NCI-H510A (cell line): ENCODE measurements around the gene KLHL30.

Source experiments
- DNase-seq: peaks from one replicate; lab custom pipeline; 2025; lab: John Stamatoyannopoulos, UW

Gene KLHL30

DNA sequence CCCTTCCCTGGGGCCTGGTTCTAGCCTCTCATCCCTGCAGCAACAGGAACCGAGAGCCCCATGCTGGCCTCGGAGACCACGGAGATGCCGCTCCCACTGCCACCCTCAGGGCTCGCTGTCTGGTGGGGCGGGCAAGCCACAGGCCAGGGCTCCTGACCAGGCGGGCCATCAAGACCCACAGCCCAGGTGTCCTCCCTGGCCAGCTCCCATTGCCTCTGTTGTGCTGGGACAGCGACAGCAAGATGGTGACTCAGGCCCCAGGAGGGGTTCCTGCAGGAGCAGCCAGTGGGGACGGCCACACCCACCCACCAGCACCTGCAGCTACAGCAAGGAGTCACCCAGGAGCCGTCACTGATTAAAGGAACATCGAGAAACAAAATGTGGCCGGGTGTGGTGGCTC, 7.4 kb downstream of the KLHL30 start:
- no peak for DNase-seq

DNA sequence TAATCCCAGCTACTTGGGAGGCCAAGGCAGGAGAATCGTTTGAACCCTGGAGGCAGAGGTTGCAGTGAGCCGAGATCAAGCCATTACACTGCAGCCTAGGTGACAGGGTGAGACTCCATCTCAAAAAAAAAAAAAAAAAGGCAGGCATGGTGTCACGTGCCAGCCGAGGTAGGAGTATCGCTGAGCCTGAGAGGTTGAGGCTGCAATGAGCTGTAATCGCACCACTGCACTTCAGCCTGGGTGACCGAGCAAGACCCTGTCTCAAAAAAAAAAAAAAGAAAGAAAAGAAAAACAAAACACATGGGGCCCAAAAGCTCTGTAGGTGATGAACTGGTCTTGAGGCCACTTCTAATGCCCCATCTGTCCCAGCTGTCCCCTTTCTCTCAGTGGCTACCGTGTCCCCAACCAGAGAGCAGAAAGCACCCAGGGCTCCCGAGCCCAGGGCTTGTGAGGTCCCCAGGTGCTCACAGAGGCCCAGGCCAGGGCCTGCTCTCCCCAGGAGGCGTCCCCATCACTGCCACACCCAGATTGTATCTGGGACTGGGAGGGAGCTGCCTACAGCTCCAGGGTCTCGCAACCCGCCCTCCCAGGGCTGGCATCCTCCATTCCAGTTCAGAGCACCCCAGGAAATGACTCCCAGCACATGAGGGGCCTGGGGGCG, 8.5 kb downstream of the KLHL30 start:
- DNase-seq, result no peak

DNA sequence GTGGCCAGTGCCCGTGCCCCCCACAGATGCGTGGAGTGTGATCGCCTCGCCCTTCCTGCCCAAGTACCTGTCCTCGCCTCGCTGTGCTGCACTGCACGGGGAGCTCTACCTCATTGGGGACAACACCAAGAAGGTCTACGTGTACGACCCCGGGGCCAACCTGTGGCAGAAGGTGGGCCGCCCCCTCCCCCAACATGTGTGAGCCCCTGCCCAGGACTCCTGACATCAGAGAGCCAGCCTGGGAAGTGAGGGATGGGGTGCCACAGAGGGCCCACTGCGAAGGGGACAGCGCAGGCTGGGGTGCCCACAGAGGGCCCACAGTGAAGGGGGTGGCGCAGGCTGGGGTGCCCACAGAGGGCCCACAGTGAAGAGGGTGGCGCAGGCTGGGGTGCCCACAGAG, 10.5 kb downstream of the KLHL30 start:
- DNase-seq, result no peak

DNA sequence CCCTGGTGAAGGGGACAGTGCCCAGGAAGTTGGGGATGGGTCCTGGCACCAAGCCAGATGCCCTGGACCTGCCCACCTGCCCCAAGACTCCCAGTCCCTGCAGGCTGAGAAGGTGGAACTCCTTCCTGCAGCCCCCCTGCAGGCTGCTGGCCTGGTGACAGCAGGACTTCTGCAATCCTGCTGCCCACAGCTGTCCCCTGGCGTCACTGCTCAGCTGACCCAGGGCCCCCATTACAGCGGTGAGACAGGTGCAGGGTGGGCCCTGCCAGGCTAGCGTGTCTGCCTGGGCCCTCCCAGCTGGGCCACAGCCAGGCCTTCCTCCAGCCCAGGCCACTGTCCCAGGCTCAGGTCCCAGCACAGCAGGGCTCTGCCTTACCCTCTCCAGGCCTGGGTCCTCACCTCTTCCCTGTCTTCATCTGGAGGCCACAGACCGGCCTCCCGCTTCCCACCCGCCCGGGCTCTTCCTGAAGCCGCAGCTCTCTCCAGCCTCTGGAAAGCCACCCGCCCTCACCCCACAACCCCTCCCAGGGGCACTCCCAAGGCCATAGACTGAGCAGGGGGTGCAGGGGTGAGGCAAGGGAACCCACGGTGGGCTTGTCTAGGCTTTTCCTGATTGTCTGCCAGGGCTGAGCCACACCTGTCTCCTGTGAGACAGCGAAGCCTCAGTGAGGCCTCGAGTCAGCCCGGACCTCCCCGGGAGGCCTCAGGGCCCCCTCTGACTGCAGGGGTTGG, 11.5 kb downstream of the KLHL30 start:
- no peak for DNase-seq

DNA sequence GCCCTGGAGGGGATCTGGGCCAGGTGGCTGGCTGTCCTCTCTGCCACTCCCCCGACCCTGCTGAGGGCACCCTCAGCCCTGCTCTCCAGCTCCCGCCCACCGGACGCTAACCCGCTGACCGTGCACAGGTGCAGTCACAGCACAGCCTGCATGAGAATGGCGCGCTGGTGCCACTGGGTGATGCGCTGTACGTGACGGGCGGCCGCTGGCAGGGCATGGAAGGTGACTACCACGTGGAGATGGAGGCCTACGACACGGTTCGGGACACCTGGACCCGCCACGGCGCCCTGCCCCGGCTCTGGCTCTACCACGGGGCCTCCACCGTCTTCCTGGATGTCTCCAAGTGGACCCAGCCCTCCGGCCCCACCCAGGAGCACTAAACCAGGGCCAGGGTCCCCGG, 12.2 kb downstream of the KLHL30 start:
- DNase-seq, result no peak

DNA sequence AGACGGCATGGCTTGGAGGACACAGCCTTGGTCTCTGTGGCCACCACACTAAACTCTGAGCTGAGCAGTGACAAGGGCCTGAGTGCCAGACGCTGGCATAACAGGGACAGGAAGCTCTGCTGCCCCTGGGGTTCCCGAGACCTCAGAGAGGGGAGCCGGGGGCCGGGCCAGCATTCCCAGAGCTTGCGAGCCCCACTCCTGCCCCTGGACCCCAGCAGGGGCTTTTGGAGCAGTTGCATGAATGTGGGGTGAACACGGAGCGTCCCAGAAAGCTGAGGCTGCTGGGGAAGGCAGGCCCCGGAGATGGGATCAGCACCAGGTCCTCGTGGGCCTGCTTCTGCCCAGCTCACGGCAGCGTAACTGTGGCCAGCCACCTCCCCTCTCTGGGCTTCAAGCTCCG, 12.7 kb downstream of the KLHL30 start:
- no peak for DNase-seq

DNA sequence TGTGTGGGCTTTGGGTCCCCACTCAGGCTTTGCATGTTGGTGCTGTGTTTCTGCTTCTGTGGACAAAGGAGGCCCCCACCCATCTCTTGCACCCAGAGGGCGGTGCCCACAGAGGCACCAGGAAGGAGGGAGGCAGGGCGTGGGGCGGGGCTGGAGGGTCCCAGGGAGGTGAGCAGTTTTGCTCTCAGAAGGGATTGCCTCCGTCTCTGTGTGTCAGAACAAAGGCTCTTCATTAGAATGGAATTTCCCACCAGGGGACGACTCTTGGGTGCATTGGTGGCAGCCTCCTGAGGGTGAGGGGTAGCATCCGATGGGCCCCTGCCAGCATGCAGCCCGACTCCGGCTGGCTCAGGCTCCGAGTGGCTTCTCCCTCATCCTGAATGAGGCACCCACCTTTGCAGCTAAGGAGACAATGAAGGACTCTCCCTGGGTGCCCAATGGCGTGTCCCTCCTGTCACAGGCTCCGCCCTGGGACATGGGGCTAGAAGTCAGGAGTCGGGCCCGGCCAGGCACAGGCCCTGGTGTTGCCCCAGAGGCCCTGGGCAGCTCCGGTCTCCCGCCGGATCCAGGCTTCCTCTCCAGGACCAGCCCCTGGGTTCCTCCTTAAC, 13.3 kb downstream of the KLHL30 start:
- no peak for DNase-seq

DNA sequence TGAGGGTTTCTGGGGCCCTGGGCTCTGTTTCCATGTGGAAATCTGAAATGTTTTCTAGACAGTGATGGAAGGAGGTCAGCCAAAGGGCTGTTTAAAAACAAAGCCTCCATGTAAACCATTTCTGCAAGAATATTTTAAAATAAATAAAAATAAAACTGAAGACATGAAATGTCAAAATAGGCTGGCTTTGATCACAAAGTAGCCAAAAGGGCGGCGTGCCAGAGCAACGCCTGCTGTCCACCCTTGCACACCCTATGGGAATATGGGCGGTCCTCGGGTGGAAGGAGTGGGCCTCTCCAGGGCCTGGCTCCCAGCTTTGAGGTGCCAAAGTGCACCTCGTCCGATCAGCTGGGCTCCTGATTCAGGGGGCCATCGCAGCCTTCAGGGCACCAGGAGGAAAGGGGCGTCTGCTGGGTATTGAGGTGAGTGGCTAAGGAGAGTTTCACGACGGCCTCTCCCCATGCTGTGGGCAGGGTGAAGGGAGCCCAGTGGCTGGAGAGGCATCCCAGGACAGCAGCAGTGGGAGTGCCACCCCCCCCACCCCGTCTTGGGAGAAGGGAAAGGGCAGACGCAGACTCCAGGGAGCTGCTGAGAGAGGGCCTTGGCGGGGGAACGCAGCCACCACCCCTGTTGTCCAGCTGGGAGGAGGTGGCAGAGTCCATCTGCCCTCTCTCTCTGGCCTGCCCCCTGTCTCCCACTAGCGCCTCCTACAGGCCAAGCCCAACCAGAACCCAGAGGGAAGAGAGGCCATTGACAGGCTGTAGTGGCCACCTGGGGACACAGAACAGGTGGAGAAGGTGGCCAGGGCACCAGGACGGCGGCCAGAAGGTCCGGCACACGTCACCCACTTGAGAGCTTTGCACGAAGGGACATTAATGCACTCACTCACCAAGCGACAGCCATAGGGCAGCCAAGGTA, 14.6 kb downstream of the KLHL30 start:
- DNase-seq, result no peak

DNA sequence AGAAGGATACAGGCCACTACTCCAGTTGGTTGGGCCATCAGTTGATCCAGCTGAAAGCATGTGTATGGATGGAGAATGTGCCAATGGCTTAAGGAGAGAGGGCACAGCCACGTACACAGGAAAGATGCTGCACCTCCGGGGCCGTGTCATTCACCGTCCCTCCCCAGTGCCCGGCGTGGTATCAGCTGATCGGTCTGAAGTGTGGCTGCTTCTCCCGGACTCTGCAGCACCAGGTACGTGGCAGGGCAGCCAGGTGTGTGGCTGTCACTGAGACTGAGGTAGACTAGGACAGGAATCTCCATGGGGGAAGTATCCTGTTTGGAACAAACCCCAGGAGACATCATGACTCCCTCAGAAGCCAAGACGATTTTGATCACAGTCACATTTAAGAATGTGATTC, 16.1 kb downstream of the KLHL30 start:
- no peak for DNase-seq

DNA sequence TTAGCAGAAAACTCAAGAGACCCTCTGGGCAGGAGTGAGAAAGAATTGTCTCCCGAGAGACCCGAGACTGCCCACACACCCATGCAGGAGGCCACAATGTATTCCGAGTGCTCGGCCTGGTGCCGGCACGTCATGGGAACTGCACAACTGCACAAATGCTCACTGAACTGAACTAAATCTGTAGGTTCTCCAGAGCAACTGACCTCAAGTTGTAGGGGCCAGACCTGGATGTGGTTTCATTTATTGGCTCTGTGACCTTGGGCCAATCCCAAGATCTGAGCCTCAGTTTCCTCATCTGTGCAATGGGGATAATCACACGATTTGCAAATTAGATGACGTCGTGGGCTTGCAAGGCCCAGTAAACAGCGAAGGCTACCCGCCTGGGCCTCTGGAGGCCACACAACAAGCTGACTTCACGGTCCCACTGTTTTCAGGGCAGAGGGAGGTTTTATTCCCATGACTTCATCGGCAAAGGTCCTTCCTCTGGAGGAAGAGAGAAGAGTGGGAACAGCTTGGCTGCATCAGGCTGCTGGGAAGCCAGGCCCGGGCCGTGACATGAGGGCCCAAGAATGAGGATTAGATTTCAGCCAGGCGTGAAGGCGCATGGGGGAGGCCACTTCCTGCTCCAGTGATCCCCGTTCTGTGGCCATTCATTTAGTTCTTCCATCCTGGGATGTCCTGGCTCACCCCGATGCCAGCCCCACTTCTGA, 16.7 kb downstream of the KLHL30 start:
- DNase-seq, result no peak

DNA sequence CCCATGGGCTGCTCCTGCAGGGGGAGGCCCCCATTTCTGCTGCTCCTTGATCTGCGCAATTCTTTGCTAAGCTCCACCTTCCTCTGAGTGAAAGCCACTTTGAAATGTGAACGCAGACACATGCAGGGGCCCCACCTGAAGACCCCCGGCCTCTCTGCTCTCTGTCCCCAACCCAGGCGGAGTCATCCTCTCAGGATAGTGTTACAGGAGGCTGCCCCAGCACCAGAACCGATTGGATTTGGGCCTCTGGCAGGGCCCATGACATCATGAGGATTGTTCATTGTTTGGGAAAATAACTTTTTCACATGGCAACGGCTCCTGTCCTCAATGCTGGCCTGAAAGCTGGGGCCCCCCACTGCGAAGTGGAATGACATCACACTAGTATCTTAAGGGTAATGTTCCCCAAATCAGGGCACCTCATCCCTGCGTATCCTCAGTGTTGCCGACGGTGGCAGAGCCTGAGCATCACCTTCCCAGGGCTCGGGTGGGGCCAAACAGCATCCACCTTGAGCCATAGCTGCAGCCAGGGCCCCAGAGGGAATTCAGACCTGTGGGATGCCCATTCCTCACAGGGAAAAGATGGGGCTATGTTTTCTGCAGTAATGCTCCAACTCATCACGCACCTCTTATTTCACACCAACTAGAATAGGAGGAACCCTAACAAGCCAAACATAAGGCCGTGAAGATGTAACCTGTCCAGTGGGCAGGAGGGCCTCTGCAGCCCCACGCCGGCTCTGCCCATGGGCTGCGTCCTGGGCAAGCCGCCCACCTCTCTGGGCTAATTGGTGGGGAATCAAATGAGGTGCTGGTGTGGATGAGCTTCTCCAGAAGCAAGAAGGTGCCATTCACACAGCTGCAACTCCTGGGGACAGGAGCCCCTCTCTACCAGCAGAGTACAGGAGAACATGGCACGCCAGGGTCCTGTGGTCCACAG, 17.6 kb downstream of the KLHL30 start:
- no peak for DNase-seq

DNA sequence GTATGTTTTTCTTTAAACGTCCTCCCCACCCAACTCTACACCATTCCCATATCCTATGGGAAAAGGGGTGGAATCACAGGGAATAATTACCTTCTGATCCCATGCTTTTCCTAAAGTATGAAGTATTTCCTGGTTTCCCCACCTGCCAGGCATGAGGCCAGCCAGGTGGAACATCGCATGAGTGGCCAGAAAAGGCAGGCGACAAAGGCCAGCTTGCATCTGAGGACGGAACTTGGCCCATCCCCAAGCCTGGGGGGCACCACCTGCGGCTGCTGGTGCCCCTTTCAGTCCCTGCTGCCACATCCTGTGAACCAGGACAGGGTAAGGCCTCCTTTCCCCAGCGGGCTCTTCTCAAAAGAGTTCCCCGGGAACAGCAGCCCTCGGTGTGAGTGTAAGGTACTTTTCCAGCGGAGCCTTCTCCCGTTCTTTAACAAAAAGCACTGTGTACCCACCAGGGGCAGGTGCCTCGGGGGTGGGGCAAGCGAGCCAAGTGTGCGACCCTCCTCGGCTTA, 19.1 kb downstream of the KLHL30 start:
- DNase-seq, result no peak

DNA sequence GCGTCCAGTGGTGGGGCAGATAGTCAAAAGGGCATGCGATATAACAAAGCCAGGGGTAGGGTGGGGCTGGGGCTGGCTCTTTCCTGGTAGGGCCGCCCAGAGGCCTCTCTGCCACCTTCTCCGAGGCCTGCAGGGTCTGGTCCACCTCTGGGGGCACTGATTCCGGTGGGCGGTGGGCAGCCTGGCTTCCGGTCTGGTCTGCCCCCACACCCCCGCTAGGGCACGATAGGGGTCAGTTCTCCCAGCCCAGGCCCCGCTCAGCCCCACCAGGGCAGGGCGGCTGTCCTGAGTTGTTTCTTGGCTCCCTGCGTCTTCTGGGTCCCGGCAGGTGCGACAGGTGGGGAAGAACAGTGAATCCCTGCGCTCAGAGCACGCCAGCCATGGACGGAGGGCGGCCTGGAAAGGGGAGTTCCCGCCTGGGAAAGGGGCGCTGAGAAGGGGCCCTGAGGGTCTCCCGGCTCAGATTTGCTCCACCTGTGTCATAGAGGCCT, 19.6 kb downstream of the KLHL30 start:
- DNase-seq, result no peak

DNA sequence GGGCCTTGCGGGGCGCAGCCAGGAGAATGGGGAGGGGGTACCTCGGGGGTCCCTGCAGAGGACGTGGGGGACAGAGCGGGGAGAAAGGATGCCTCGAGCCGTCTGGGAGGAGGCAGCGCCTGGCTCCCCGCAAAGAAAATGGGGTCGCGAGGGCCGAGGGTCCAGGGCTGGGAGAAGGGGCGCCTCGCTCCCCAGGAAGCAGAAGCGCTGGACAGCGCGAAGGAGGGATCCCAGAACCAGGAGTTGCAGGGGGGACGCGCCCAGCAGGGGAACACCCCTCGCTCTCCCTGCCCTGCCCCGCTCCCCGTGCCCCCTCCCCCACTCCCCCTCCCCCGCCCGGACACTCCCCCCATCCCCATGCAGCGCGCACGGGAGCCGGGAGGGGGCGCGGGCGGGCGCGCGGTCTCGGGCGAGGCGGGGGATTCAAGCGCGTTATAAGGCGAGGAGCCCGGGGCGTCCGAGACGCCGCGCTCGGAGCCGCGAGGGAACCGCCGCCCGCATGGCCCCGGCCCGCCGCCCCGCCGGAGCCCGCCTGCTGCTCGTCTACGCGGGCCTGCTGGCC, 20.1 kb downstream of the KLHL30 start, which contains the start of gene ERFE:
TSS of gene ERFE (plus strand) at position 462 of the 562 bp plus-strand sequence. CDS start at position 500, 38 bp downstream.
- DNase-seq, result peak; percentile 60

DNA sequence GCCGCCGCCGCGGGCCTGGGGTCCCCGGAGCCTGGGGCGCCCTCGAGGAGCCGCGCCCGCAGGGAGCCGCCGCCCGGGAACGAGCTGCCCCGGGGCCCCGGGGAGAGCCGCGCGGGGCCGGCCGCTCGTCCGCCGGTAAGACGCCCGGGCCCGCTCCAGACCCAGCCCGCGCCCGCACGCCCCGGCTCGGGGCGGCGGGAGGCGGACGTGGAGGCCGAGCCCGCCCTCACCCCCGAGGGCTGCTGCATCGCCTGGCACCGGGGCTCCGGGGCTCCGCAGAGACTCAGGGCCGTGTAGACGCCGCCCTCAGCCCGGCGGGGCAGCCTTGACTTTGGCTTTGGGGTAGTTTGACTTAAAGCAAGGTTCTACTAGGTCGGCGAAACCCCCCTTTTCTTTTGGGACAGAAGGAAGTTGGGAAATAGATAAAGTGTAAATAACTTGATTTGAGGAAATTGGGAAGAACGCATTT, 20.6 kb downstream of the KLHL30 start:
- no peak for DNase-seq

DNA sequence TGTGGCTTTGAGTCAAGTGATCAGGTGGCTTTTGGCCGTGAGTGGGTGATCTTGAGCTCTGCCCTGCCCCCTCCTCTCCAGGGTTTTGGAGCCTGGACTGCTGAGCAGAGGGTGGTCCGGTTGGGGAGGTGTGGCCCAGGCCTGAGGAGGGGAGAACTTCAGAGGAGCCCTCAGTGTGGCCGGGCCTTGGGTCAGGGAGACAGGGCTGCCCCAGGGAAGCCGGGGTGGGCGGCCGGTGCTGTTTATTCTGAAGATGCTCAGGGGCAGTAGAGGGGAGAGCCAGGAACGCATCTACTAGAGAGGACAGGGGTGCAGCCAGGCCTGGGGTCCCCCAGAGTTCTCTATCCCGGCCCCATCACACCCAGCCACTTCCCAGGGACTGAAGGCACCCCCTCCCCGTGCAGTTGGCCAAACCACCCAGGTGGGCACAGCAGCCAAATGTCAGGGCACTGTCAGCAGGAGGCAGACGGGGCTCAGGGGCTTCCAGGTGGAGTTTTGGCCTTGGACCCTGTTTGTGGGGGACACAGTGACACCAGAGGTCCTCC, 21.3 kb downstream of the KLHL30 start:
- DNase-seq, result no peak

DNA sequence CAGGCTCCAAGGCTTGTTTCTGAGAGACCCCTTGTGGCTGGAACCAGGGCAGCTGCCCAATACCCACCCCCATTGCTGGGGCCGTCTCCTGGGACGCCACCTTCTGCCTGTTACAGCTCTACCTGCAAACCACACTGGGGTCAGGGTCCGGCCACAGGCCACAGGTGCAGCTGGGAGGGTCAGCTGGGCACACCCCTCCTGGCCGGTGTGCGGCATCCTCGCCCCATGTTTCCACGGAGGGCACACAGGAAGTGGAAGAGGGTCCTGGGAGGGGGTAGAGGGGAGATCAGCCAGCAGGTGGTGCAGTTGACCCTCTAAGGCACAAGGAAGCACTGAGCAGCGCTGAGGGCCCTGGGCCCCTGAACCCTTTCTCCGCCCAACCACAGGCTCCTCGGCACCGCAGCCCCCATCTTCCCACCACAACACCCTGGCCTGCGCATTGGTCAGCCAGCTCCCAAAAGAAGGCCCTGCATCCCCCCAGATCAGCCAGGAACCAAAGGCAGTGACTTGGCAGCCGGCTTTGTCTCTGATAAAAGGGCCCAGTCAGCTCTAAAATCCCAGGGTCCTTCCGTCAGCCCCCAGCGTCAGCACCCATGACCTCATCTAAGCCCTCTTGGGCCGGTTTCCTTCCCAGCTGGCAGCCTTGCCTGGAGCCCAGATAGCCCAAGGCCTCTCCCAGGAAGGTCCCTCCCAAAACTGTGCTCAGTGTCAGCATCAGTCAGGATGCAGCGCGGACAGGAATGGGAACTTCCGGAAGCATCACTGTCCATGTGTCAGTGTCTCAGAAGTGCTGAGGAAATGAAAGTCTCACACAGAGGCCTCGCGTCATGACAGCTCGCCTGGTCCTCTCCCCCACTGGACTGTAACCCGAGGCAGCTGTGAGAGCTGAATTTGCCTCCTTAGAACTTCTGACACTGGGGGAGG, 22.0 kb downstream of the KLHL30 start:
- DNase-seq, result no peak
